Endodermal cell (in vitro differentiated cells): ENCODE data around the gene DAP. TPM values are rescaled to one million over a fixed set of nuclear protein-coding genes. Genes with fewer than 3 reads are reported as not detected.

Experiments
- DNase-seq: peaks from one replicate; pipeline ENCODE4 v3.0.0-alpha.2; 2017
- H3K27ac ChIP-seq: 2 replicates; pipeline ENCODE4 v1.5.1; 2013; ENCODE audit warnings: mild to moderate bottlenecking, low read depth, low read length, moderate library complexity
- H3K27me3 ChIP-seq: 2 replicates; pipeline ENCODE4 v1.6.1; 2013; ENCODE audit warnings: mild to moderate bottlenecking, low read length, moderate library complexity; ENCODE audit not compliant: insufficient read depth, control insufficient read depth, poor library complexity, severe bottlenecking
- H3K36me3 ChIP-seq: 2 replicates; pipeline ENCODE4 v1.7.0; 2013; ENCODE audit warnings: mild to moderate bottlenecking, low read length, moderate library complexity; ENCODE audit not compliant: control insufficient read depth, insufficient read depth
- H3K4me1 ChIP-seq: one replicate; pipeline ENCODE4 v1.7.0; 2013; ENCODE audit warnings: low read length; ENCODE audit not compliant: control insufficient read depth, insufficient read depth
- H3K4me3 ChIP-seq: 2 replicates; pipeline ENCODE4 v1.5.1; 2013; ENCODE audit warnings: mild to moderate bottlenecking, low read length, moderate library complexity
- H3K9ac ChIP-seq: 2 replicates; pipeline ENCODE4 v1.6.1; 2013; ENCODE audit warnings: mild to moderate bottlenecking, low read length, moderate library complexity; ENCODE audit not compliant: poor library complexity, severe bottlenecking; ENCODE audit errors: extremely low read depth
- H3K9me3 ChIP-seq: 2 replicates; pipeline ENCODE4 v1.6.1; 2013; ENCODE audit warnings: mild to moderate bottlenecking, low read length, moderate library complexity; ENCODE audit not compliant: control insufficient read depth
- H3K27ac Mint-ChIP-seq: 2 replicates; pipeline ENCODE4 v1.8.0; 2020; ENCODE audit warnings: mixed read lengths
- H3K27me3 Mint-ChIP-seq: 2 replicates; pipeline ENCODE4 v1.8.0; 2021; ENCODE audit warnings: mild to moderate bottlenecking, mixed read lengths; ENCODE audit not compliant: insufficient read depth
- H3K36me3 Mint-ChIP-seq: 2 replicates; pipeline ENCODE4 v1.8.0; 2020; ENCODE audit warnings: low read depth, mixed read lengths
- H3K4me1 Mint-ChIP-seq: 2 replicates; pipeline ENCODE4 v1.8.0; 2020; ENCODE audit warnings: mixed read lengths
- H3K4me3 Mint-ChIP-seq: 2 replicates; pipeline ENCODE4 v1.8.0; 2020; ENCODE audit warnings: mild to moderate bottlenecking, moderate library complexity, mixed read lengths
- H3K9me3 Mint-ChIP-seq: 2 replicates; pipeline ENCODE4 v1.8.0; 2020; ENCODE audit warnings: mild to moderate bottlenecking, mixed read lengths
- CTCF ChIP-seq: fragments of 200-600 bp; sonication (generic); conservative IDR thresholded peaks from 2 replicates; pipeline ENCODE4 v1.5.0; 2021; ENCODE audit warnings: antibody characterized with exemption, mild to moderate bottlenecking
- WGBS, 2 experiments: methylation state at CpG; one replicate each; pipeline versions ENCODE4 v1.1.5 to v1.1.7; 2013; ENCODE audit warnings: missing lambda C conversion rate in 2 of 2, mixed read lengths in 1 of 2; ENCODE audit not compliant: insufficient coverage in 1 of 2, insufficient read length in 1 of 2; 5-methylcytosine and 5-hydroxymethylcytosine counted together
- long read RNA-seq, 4 experiments: library from polyadenylated mRNA in 2 of 4; library from RNA in 1 of 4; library from capped mRNA in 1 of 4; stranded (forward) in 3 of 4; unstranded in 1 of 4; transcript quantifications; one replicate each; pipeline ENCODE4 v2.0.0, GENCODE V29; 2020 to 2021; ENCODE audit warnings: inconsistent platforms in 1 of 4
- polyA plus RNA-seq, 2 experiments: library from polyadenylated mRNA; stranded (reverse); fragments of 50-300 nt; gene quantifications; one replicate each; pipeline ENCODE4 v1.2.3, GENCODE V29; 2013
- total RNA-seq, 2 donors: library from RNA; stranded (reverse); fragmentation: NEBNext Ultra II Directional in 1 of 2; extraction: Animal tissue kit (Norgen Biotek cat#: 25700) in 1 of 2; gene quantifications; 2 replicates in 1 of 2; 3 replicates in 1 of 2; pipeline ENCODE4 v1.2.1, GENCODE V29; 2021

The DAP gene
- 100 to 1,000 TPM in 1 of 2 donors, 10 to 100 TPM in 1; 77.7 to 106 TPM for total RNA-seq
- polyA plus RNA-seq (2013, experiment 1 of 2), result 88.4 TPM
- 88.4 TPM for polyA plus RNA-seq (2013, experiment 2 of 2)
- long read RNA-seq, experiment 1, transcript DAP-201 (4 exons, 2,339 nt), result major isoform, 31 of 53 reads
- long read RNA-seq, experiment 1, partial matches to known transcripts, result 0 of 53 reads
- long read RNA-seq, experiment 1, other reads (novel, unspliced or antisense), result 22 of 53 reads
- long read RNA-seq, experiment 2, transcript DAP-201 (4 exons, 2,339 nt), result major isoform, 262 of 283 reads
- long read RNA-seq, experiment 2, partial matches to known transcripts, result 2 of 283 reads
- long read RNA-seq, experiment 2, other reads (novel, unspliced or antisense), result 16 of 283 reads
- long read RNA-seq, experiment 3, transcript DAP-201 (4 exons, 2,339 nt), result major isoform, 639 of 663 reads
- long read RNA-seq, experiment 3, partial matches to known transcripts, result 1 of 663 reads
- long read RNA-seq, experiment 3, other reads (novel, unspliced or antisense), result 17 of 663 reads
- long read RNA-seq, experiment 4, partial matches to known transcripts, result 0 of 6 reads
- long read RNA-seq, experiment 4, other reads (novel, unspliced or antisense), result 6 of 6 reads

- no peak for TF ChIP-seq CTCF
- H3K4me1 Mint-ChIP-seq, result peaks cover 35% of the 10 kb centered on the region
- Histone ChIP-seq H3K36me3 (peaks cover 10% of the 10 kb centered on the region), H3K9me3 (no peaks in the 10 kb centered on the region), H3K9ac (peak within 1 kb of the TSS; percentile 92), H3K4me1 (no peaks in the 10 kb centered on the region), H3K27me3 (no peaks in the 10 kb centered on the region), H3K27ac (peak within 1 kb of the TSS; percentile 62), H3K4me3 (peak within 1 kb of the TSS; percentile 99)
- H3K36me3 Mint-ChIP-seq, result peaks cover 4% of the 10 kb centered on the region
- peaks cover 11% of the 10 kb centered on the region for H3K27me3 Mint-ChIP-seq
- H3K4me3 Mint-ChIP-seq, result peak within 1 kb of the TSS; percentile 84
- WGBS, 2 experiments, result 5 to 9% methylated on average over 20 to 59 of the region's 79 CpGs
- peak; percentile 97 for DNase-seq
- no peaks in the 10 kb centered on the region for H3K9me3 Mint-ChIP-seq
- peak within 1 kb of the TSS; percentile 95 for H3K27ac Mint-ChIP-seq
Observed at GRCh38 chr5:10761185-10761932, at the start of gene DAP. Gene DAP (minus strand): TSS chr5:10761234. CDS start chr5:10761068, 166 bp downstream.

GRCh38 chr5:10808347-10809226 lies 47.6 kb upstream of the DAP start:
- WGBS, 2 experiments, result 92% methylated on average over 2 of the region's 3 CpGs; no CpG with 5 or more reads in 1 of the 2 experiments
- H3K27ac Mint-ChIP-seq, result no peak overlapping the region
- peaks cover 10% of the 10 kb centered on the region for H3K4me1 Mint-ChIP-seq

More at GRCh38 chr5:10808347-10809226, 47.6 kb upstream of the DAP start:
- H3K9ac ChIP-seq, result no peak overlapping the region
- no peak for TF ChIP-seq CTCF
- Mint-ChIP-seq H3K4me3 (no peak overlapping the region), H3K36me3 (no peaks in the 10 kb centered on the region), H3K9me3 (peaks cover 8% of the 10 kb centered on the region), H3K27me3 (peaks cover 2% of the 10 kb centered on the region)
- no peak for DNase-seq
- no peak overlapping the region for H3K4me3 ChIP-seq
- H3K36me3 ChIP-seq, result no peaks in the 10 kb centered on the region
- H3K27ac ChIP-seq, result no peak overlapping the region
- peaks cover 12% of the 10 kb centered on the region for H3K9me3 ChIP-seq
- peaks cover 6% of the 10 kb centered on the region for H3K4me1 ChIP-seq
- no peaks in the 10 kb centered on the region for H3K27me3 ChIP-seq
